MG63 (cell line): ENCODE measurements around the gene COQ4. TPM values are rescaled to one million over a fixed set of nuclear protein-coding genes. Genes with fewer than 3 reads are reported as not detected.

Experiments used
- DNase-seq: peaks from one replicate; pipeline ENCODE4 v3.0.0-alpha.2; 2020
- H3K27me3 ChIP-seq: fragments of 250-450 bp; sonication (Bioruptor Pico); 2 replicates; pipeline ENCODE4 v1.5.1; 2020; ENCODE audit warnings: mild to moderate bottlenecking, moderate library complexity
- H3K36me3 ChIP-seq: fragments of 250-450 bp; sonication (Bioruptor Pico); 2 replicates; pipeline ENCODE4 v1.5.1; 2020; ENCODE audit warnings: mild to moderate bottlenecking, moderate library complexity
- H3K4me3 ChIP-seq: fragments of 250-450 bp; sonication (Bioruptor Pico); 2 replicates; pipeline ENCODE4 v1.5.1; 2020; ENCODE audit warnings: mild to moderate bottlenecking, moderate library complexity
- H3K9me3 ChIP-seq: fragments of 250-450 bp; sonication (Bioruptor Pico); 2 replicates; pipeline ENCODE4 v1.5.1; 2020; ENCODE audit warnings: mild to moderate bottlenecking, moderate library complexity
- total RNA-seq: library from RNA; depleted of rRNA; stranded (reverse); fragments of >200 nt; shearing (Covaris generic); gene quantifications from 2 replicates; pipeline ENCODE4 v1.2.3, GENCODE V29; 2014; ENCODE audit warnings: low replicate concordance

The COQ4 gene
- total RNA-seq, 1 experiment from 2014 or later: 36.6 TPM

GRCh38 chr9:128296340-128297220 lies 26.1 kb upstream of the COQ4 start:
- no peaks in the 10 kb centered on the region for H3K9me3 ChIP-seq

GRCh38 chr9:128297221-128297773 lies 25.3 kb upstream of the COQ4 start:
- H3K36me3 ChIP-seq: no peaks in the 10 kb centered on the region
- no peaks in the 10 kb centered on the region for H3K27me3 ChIP-seq
- DNase-seq: no peak
- no peaks in the 10 kb centered on the region for H3K9me3 ChIP-seq
- no peak overlapping the region for H3K4me3 ChIP-seq

More at GRCh38 chr9:128296340-128297220, 26.1 kb upstream of the COQ4 start:
- H3K36me3 ChIP-seq: no peaks in the 10 kb centered on the region
- H3K27me3 ChIP-seq: no peaks in the 10 kb centered on the region
- H3K4me3 ChIP-seq: no peak overlapping the region
- DNase-seq: no peak

GRCh38 chr9:128298535-128299482 lies 23.8 kb upstream of the COQ4 start:
- no peaks in the 10 kb centered on the region for H3K36me3 ChIP-seq
- H3K9me3 ChIP-seq: no peaks in the 10 kb centered on the region
- no peak overlapping the region for H3K4me3 ChIP-seq
- DNase-seq: no peak
- no peaks in the 10 kb centered on the region for H3K27me3 ChIP-seq

- peaks cover 4% of the 10 kb centered on the region for H3K36me3 ChIP-seq
- H3K27me3 ChIP-seq: no peaks in the 10 kb centered on the region
- DNase-seq: no peak
- H3K9me3 ChIP-seq: no peaks in the 10 kb centered on the region
- no peak overlapping the region for H3K4me3 ChIP-seq
Measured at GRCh38 chr9:128304136-128304970, 18.3 kb upstream of the COQ4 start.

- no peak for DNase-seq
- Histone ChIP-seq H3K27me3 (no peaks in the 10 kb centered on the region), H3K36me3 (peaks cover 10% of the 10 kb centered on the region)
Measured at GRCh38 chr9:128304971-128305288, 17.7 kb upstream of the COQ4 start.

GRCh38 chr9:128309551-128309950 lies 13.1 kb upstream of the COQ4 start:
- Histone ChIP-seq H3K27me3 (no peaks in the 10 kb centered on the region), H3K36me3 (peaks cover 17% of the 10 kb centered on the region), H3K9me3 (no peaks in the 10 kb centered on the region), H3K4me3 (no peak overlapping the region)
- no peak for DNase-seq

More at GRCh38 chr9:128304971-128305288, 17.7 kb upstream of the COQ4 start:
- H3K4me3 ChIP-seq: no peak overlapping the region
- no peaks in the 10 kb centered on the region for H3K9me3 ChIP-seq

GRCh38 chr9:128310461-128310860 lies 12.2 kb upstream of the COQ4 start:
- no peaks in the 10 kb centered on the region for H3K27me3 ChIP-seq
- H3K36me3 ChIP-seq: peaks cover 24% of the 10 kb centered on the region
- no peak for DNase-seq
- H3K4me3 ChIP-seq: no peak overlapping the region
- H3K9me3 ChIP-seq: no peaks in the 10 kb centered on the region

- H3K36me3 ChIP-seq: peaks cover 37% of the 10 kb centered on the region
- H3K27me3 ChIP-seq: no peaks in the 10 kb centered on the region
- H3K9me3 ChIP-seq: no peaks in the 10 kb centered on the region
- DNase-seq: no peak
- no peak overlapping the region for H3K4me3 ChIP-seq
Measured at GRCh38 chr9:128314697-128315096, 7.9 kb upstream of the COQ4 start.

- Histone ChIP-seq H3K36me3 (peaks cover 42% of the 10 kb centered on the region), H3K27me3 (no peaks in the 10 kb centered on the region), H3K9me3 (no peaks in the 10 kb centered on the region), H3K4me3 (no peak overlapping the region)
- no peak for DNase-seq
Measured at GRCh38 chr9:128316421-128316820, 6.2 kb upstream of the COQ4 start.

GRCh38 chr9:128317629-128318028 lies 5.0 kb upstream of the COQ4 start:
- Histone ChIP-seq H3K27me3 (no peaks in the 10 kb centered on the region), H3K4me3 (no peak overlapping the region), H3K9me3 (no peaks in the 10 kb centered on the region), H3K36me3 (peaks cover 43% of the 10 kb centered on the region)
- DNase-seq: no peak

- H3K36me3 ChIP-seq: peaks cover 49% of the 10 kb centered on the region
- H3K9me3 ChIP-seq: no peaks in the 10 kb centered on the region
- peak overlapping the region; percentile 84 for H3K4me3 ChIP-seq
- H3K27me3 ChIP-seq: no peaks in the 10 kb centered on the region
- DNase-seq: no peak
Measured at GRCh38 chr9:128321343-128321742, 1.3 kb upstream of the COQ4 start.

- DNase-seq: no peak
- H3K36me3 ChIP-seq: peaks cover 45% of the 10 kb centered on the region
Measured at GRCh38 chr9:128321879-128322403, 698 bp upstream of the COQ4 start.

GRCh38 chr9:128323212-128323730 lies 632 bp downstream of the COQ4 start:
- no peak for DNase-seq
- peaks cover 38% of the 10 kb centered on the region for H3K36me3 ChIP-seq
- no peaks in the 10 kb centered on the region for H3K9me3 ChIP-seq
- peak overlapping the region; percentile 84 for H3K4me3 ChIP-seq
- no peaks in the 10 kb centered on the region for H3K27me3 ChIP-seq

More at GRCh38 chr9:128321879-128322403, 698 bp upstream of the COQ4 start:
- Histone ChIP-seq H3K27me3 (no peaks in the 10 kb centered on the region), H3K4me3 (peak overlapping the region; percentile 84), H3K9me3 (no peaks in the 10 kb centered on the region)

GRCh38 chr9:128323791-128324190 lies 1.2 kb downstream of the COQ4 start:
- H3K4me3 ChIP-seq: peak overlapping the region; percentile 84
- no peaks in the 10 kb centered on the region for H3K9me3 ChIP-seq
- no peak for DNase-seq
- no peaks in the 10 kb centered on the region for H3K27me3 ChIP-seq
- peaks cover 35% of the 10 kb centered on the region for H3K36me3 ChIP-seq

GRCh38 chr9:128324401-128324800 lies 1.8 kb downstream of the COQ4 start:
- Histone ChIP-seq H3K27me3 (no peaks in the 10 kb centered on the region), H3K9me3 (no peaks in the 10 kb centered on the region), H3K36me3 (peaks cover 35% of the 10 kb centered on the region), H3K4me3 (peak overlapping the region; percentile 84)
- no peak for DNase-seq

GRCh38 chr9:128325629-128326028 lies 3.0 kb downstream of the COQ4 start:
- DNase-seq: no peak
- Histone ChIP-seq H3K36me3 (peaks cover 33% of the 10 kb centered on the region), H3K9me3 (no peaks in the 10 kb centered on the region), H3K27me3 (no peaks in the 10 kb centered on the region), H3K4me3 (no peak overlapping the region)
